ENCODE results near the gene NSD2.

GRCh38 chr4:2024683-2025082 lies 153.5 kb downstream of the NSD2 start:
- TF ChIP-seq CTCF (conservative IDR thresholded peaks at IDR 0.05 in 1 of 2, IDR thresholded peaks at IDR 0.05 in 1 of 2; ENCODE audit: extremely low read depth in 1 of 2, insufficient read depth in 1 of 2, low read depth in 1 of 2, low read length in 2 of 2), result no peak
- TF ChIP-seq EZH2 (IDR thresholded peaks at IDR 0.05; ENCODE audit: borderline replicate concordance, low read length), result no peak
